Esophagus squamous epithelium (tissue), 5 donors: Measurements from ENCODE around the gene CAPN12. TPM values are rescaled to one million over a fixed set of nuclear protein-coding genes. Genes with fewer than 3 reads are reported as not detected.
A peak's percentile ranks its signal among the peaks of the same experiment; 100 is the strongest.

ENCODE experiments used
- DNase-seq: peaks from one replicate; lab custom pipeline; 2025; lab: John Stamatoyannopoulos, UW
- H3K27ac ChIP-seq, 4 donors: fragments of 200-600 bp; sonication (generic); one replicate each; pipeline ENCODE4 v1.5.1; 2016 to 2019; ENCODE audit warnings: mild to moderate bottlenecking in 1 of 4
- H3K27me3 ChIP-seq, 4 donors: fragments of 200-600 bp; sonication (generic); 1 replicate in 3 of 4; 2 replicates in 1 of 4; pipeline versions ENCODE4 v1.5.1 to v1.6.0; 2017 to 2021; ENCODE audit warnings: antibody characterized with exemption in 1 of 4
- H3K36me3 ChIP-seq, 3 donors: fragments of 200-600 bp; sonication (generic); one replicate each; pipeline ENCODE4 v1.5.1; 2016 to 2019
- H3K4me1 ChIP-seq, 3 donors: fragments of 200-600 bp; sonication (generic); one replicate each; pipeline ENCODE4 v1.5.1; 2017 to 2019
- H3K4me3 ChIP-seq, 4 donors: fragments of 200-600 bp; sonication (generic); 1 replicate in 3 of 4; 2 replicates in 1 of 4; pipeline ENCODE4 v1.5.1; 2016 to 2019; ENCODE audit warnings: mild to moderate bottlenecking in 2 of 4, moderate library complexity in 1 of 4
- H3K9me3 ChIP-seq, 3 donors: fragments of 200-600 bp; sonication (generic); one replicate each; pipeline ENCODE4 v1.5.1; 2016 to 2019
- POLR2A ChIP-seq, 4 donors: fragments of 450-650 bp; IDR thresholded peaks; one replicate each; pipeline ENCODE4 v1.6.1; 2017; ENCODE audit warnings: antibody characterized with exemption in 4 of 4, mild to moderate bottlenecking in 4 of 4, moderate library complexity in 3 of 4
- WGBS, 2 donors: methylation state at CpG; one replicate each; pipeline ENCODE4 v1.1.5; 2018; 5-methylcytosine and 5-hydroxymethylcytosine counted together
- intact Hi-C: fragments of 100-400 bp; cut with DNase I; formaldehyde crosslinking; loops from one replicate; pipeline ENCODE4 v1.15.0; 2022
- total RNA-seq, 4 donors: library from RNA; depleted of rRNA; stranded (reverse); fragments of >200 nt; gene quantifications; one replicate each; pipeline ENCODE4 v1.1.0, GENCODE V29; 2016
- TF ChIP-seq, protein P1 (sequence below), 6 experiments: fragments of 450-650 bp in 4 of 6; fragments of 200-600 bp in 2 of 6; sonication (generic) in 2 of 6; IDR thresholded peaks; one replicate each; pipeline ENCODE4 v1.5.1; 2016 to 2019; ENCODE audit warnings: antibody characterized with exemption in 6 of 6, mild to moderate bottlenecking in 4 of 6, moderate library complexity in 4 of 6
- donor health status: DM: yes; HTN: yes; CAD: no.

The CAPN12 gene
- total RNA-seq, 4 donors from 2014 or later = 1.5 to 4.2 (median 1.8) TPM

DNA sequence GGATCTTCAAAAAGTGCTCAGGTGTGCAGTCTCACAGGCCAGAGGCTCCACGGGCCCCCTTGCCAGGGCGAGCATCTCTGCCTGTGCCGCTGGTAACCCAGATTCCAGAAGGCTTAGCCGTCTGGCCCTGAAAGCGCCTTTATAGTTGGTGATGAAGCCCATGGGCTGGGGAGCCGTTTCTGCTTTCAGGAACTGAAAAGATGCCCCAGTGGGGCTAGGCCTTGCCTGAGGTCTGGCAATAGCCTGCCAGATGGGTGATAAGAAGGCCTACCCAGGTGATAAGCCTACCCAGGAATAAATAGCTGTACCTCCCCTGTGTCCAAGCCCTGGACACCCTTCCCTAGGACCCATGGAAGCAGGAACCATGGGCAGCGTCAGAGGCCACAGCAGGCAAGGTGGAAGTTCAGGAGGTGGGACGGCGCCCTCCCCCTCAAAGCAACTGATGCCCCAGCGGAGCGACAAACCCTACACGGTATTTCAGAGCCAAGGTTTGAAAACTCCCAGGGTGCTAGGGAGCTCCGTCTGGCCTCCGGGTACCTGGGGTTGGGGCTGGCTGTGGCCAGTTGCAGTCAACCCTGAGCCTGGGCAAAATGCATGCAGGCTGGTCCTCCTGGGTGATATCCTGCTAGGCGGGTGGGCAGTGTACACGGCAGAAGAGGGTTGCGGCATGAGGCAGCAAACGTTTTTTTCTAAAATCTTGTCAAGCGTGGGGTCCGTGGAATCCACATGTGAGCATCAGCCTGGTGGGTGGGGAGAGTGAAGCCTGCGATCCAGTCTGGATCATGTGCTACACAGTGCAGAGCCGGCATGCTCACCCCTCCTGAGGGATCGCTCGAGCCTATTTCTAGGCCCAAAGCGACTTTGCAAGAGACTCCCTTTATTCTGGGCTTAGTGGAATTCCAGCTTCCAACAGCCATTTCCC lies 51.6 kb downstream of the CAPN12 start:
- Histone ChIP-seq H3K27ac (peak overlapping the region; percentile 78 to 99 (median 94)), H3K36me3 (peaks cover 0 to 73% (median 8%) of the 10 kb centered on the region in 3 donors), H3K27me3 (no peaks in the 10 kb centered on the region), H3K4me1 (peaks cover 53 to 89% (median 82%) of the 10 kb centered on the region in 3 donors), H3K4me3 (peak overlapping the region in 1 of 4 donors; percentile 19), H3K9me3 (no peaks in the 10 kb centered on the region)
- intact Hi-C loops = no loop called here
- no peak for DNase-seq
- no peak for TF ChIP-seq POLR2A (IDR thresholded peaks at IDR 0.05)
- TF ChIP-seq, protein P1, sequence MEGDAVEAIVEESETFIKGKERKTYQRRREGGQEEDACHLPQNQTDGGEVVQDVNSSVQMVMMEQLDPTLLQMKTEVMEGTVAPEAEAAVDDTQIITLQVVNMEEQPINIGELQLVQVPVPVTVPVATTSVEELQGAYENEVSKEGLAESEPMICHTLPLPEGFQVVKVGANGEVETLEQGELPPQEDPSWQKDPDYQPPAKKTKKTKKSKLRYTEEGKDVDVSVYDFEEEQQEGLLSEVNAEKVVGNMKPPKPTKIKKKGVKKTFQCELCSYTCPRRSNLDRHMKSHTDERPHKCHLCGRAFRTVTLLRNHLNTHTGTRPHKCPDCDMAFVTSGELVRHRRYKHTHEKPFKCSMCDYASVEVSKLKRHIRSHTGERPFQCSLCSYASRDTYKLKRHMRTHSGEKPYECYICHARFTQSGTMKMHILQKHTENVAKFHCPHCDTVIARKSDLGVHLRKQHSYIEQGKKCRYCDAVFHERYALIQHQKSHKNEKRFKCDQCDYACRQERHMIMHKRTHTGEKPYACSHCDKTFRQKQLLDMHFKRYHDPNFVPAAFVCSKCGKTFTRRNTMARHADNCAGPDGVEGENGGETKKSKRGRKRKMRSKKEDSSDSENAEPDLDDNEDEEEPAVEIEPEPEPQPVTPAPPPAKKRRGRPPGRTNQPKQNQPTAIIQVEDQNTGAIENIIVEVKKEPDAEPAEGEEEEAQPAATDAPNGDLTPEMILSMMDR (IDR thresholded peaks at IDR 0.05) = no peak
- 61 to 69% methylated on average over 6 to 10 of the region's 25 CpGs for WGBS, 2 donors

DNA sequence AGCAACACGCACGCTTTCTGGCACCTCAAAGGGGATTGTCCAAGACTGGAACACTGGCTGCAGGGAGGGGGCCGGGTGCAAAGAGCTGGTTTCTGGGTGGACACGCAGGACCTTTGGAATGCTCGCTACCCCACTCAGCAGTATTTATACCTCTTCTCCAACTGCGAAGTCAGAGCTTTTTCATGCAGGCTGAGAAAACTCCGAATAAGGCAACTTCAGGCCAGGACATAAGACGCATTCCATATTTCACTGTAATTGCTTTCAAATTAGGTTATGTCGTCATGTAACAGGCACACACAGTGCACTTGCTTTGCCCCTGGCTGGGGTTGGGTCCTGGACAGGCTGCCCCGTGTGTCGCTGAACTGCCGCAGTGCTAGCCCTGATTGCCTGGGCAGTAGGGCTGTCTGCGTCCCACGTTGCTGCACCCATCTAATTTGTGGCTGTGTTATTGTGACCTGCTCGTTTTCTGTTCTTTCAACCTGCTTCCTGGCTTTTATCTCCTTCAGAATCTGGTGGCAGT lies 52.3 kb downstream of the CAPN12 start:
- peak in 2 of 4 donors; percentile 14 to 19 for TF ChIP-seq POLR2A (IDR thresholded peaks at IDR 0.05)
- TF ChIP-seq, protein P1 (IDR thresholded peaks at IDR 0.05) = no peak
- intact Hi-C loops = no loop called here
- WGBS, 2 donors = 72% methylated on average over 15 of the region's 15 CpGs
- Histone ChIP-seq H3K27ac (peak overlapping the region; percentile 78 to 99 (median 94)), H3K9me3 (no peaks in the 10 kb centered on the region), H3K36me3 (peaks cover 0 to 66% (median 8%) of the 10 kb centered on the region in 3 donors), H3K27me3 (no peaks in the 10 kb centered on the region), H3K4me1 (peaks cover 46 to 89% (median 80%) of the 10 kb centered on the region in 3 donors), H3K4me3 (no peak overlapping the region)
- DNase-seq = no peak

DNA sequence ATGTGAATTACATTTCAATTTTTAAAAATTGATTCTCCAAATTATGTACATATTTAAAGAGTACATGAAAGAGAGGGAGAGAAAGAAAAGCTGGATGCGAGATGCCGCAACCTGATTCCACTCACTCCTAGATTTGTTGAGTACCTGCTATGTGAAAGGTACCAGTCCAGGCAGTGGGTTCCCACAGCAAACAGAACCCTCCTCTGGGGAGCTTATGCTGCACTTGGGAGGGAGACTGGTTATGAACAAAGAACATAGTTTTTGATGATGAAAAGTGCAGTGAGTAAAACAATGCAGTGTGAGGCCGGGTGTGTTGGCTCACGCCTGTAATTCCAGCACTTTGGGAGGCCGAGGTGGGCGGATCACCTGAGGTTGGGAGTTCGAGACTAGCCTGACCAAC lies 53.4 kb downstream of the CAPN12 start:
- Histone ChIP-seq H3K27me3 (no peaks in the 10 kb centered on the region), H3K27ac (peak overlapping the region; percentile 78 to 99 (median 94)), H3K9me3 (no peaks in the 10 kb centered on the region), H3K4me1 (peaks cover 50 to 89% (median 80%) of the 10 kb centered on the region in 3 donors), H3K36me3 (peaks cover 0 to 54% (median 8%) of the 10 kb centered on the region in 3 donors), H3K4me3 (no peak overlapping the region)
- 80 to 90% methylated on average over 7 of the region's 7 CpGs for WGBS, 2 donors
- TF ChIP-seq POLR2A (IDR thresholded peaks at IDR 0.05) = no peak
- intact Hi-C loops = no loop called here
- no peak for DNase-seq

DNA sequence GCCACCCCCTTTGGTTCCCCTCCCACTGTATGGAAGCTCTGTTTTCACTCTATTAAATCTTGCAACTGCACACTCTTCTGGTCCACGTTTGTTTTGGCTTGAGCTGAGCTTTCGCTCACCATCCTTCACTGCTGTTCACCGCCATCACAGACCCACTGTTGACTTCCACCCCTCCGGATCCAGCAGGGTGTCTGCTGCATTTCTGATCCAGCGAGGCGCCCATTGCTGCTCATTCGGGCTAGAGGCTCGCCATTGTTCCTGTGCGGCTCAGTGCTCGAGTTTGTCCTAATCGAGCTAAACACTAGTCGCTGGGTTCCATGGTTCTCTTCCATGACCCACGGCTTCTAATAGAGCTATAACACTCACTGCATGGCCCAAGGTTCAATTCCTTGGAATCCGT lies 54.1 kb downstream of the CAPN12 start:
- no peaks in the 10 kb centered on the region for H3K9me3 ChIP-seq
- no peak for TF ChIP-seq POLR2A (IDR thresholded peaks at IDR 0.05)
- TF ChIP-seq, protein P1 (IDR thresholded peaks at IDR 0.05) = no peak
- no peak for DNase-seq
- peaks cover 52 to 89% (median 80%) of the 10 kb centered on the region in 3 donors for H3K4me1 ChIP-seq
- intact Hi-C loops = no loop called here
- no peak overlapping the region for H3K4me3 ChIP-seq
- 81 to 95% methylated on average over 4 to 9 of the region's 14 CpGs for WGBS, 2 donors
- peak overlapping the region; percentile 78 to 99 (median 94) for H3K27ac ChIP-seq
- peaks cover 0 to 47% (median 8%) of the 10 kb centered on the region in 3 donors for H3K36me3 ChIP-seq
- H3K27me3 ChIP-seq = no peaks in the 10 kb centered on the region

DNA sequence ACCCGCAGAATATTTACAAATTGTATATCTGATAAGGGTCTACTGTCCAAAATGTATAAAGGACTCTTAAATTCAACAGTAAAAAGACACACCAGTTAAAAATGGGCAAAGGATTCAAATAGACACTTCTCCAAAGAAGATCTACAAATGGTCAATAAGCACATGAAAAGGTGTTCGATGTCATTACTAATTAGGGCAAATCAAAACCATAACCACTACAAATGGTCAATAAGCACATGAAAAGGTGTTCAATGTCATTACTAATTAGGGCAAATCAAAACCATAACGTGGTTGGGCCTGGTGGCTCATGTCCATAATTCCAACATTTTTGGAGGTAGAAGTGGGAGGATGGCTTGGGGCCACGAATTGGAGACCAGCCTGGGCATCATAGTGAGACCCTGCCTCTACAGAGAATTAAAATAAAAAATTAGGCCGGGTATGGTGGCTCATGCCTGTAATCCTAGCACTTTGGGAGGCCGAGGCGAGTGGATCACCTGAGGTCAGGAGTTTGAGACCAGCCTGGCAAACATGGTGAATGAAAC lies 56.4 kb downstream of the CAPN12 start:
- WGBS, 2 donors = 88 to 91% methylated on average over 7 of the region's 7 CpGs
- intact Hi-C loops = no loop called here
- Histone ChIP-seq H3K4me1 (peaks cover 57 to 89% (median 80%) of the 10 kb centered on the region in 3 donors), H3K4me3 (no peak overlapping the region), H3K27me3 (no peaks in the 10 kb centered on the region), H3K9me3 (no peaks in the 10 kb centered on the region), H3K27ac (peak overlapping the region; percentile 78 to 99 (median 98)), H3K36me3 (peaks cover 0 to 25% (median under 1%) of the 10 kb centered on the region in 3 donors)
- no peak for TF ChIP-seq POLR2A (IDR thresholded peaks at IDR 0.05)
- TF ChIP-seq, protein P1 (IDR thresholded peaks at IDR 0.05) = no peak
- no peak for DNase-seq
